Measurements from ENCODE around the gene CDH16. TPM values are rescaled to one million over a fixed set of nuclear protein-coding genes. Genes with fewer than 3 reads are reported as not detected.

The CDH16 gene
- total and polyA plus RNA-seq, 2 of the 13 experiments (the other 11 are each of a cell fraction or from before 2014, with no cell fraction given) = 2.7 to 3.9 TPM

DNA sequence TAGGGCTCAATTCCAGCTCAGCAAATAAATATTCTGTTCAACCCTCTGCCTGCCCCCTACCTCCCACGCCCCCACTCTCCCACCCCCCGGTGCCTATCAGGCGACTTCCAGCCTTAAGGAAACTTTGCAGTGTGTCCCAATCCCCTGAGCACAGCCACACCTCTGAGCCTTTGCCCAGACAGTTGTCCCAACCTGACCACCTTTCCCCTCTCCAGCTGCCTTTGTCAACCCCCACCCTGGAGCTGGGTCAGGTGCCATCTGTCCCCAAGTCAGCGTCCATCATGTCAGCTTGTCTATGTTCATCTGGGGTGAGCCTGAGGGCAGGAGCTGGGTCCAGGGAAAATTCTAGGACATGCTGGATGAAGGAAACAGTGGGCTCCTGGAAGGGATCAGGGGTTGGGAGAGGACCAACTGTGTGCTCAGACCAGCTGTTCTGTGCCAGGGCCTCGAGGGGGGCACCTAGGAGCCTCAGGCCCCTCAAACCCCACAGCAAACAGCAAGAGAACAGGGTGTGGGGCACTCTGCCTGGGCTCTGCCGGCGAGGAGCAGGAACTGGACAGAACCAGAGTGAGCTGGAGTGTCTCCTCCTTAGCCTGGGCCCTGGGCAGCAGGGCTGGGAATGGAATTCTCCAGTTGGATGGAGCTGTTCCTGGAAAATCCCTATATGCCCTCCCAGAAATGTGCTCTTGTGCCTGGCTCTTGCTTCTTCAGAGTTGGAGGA is 17.8 kb downstream of the CDH16 start (continued):
- no peak for TF ChIP-seq ZNF83 (CRISPR knock-in tag; IDR thresholded peaks at IDR 0.05; ENCODE audit: borderline replicate concordance)
- no peak for TF ChIP-seq SKI (IDR thresholded peaks at IDR 0.05; ENCODE audit: partially characterized antibody)

DNA sequence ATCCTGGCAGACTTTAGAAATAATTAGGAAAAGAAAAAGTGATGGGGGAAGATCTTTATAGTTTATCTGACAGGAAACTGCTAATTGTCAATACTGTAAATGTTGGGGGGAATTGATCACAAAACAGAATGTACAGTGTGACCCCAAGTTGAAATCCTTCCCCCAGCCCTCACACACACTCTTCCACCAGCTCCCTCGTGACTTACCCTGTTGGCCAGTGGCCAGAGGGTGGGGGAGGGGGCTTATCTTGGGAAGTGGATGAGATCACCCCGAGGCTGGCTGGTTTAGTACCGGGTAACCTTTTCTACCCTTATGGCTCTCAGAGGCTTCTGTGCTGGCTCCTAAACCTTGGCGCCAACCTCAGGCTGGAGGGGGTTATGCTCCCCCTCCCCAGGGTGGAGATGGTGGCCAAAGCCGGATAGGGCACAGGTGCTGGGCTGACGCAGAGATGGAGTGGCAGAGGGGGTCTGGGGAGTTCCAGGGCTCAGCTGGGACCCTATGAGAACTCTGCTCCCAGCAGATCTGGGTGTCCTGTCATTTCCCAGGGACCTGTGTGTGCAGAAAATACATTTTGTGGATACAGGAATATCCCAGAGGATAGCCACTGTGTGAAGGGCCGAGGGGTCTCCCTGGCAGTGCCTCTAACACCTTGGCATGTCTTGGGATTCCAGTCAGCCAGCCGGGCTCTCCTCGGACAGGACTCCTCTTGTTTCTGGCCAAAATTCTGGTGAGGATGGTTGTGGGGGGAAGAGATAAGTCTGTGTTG is 18.6 kb downstream of the CDH16 start:
- intact Hi-C loops (cut with micrococcal nuclease; ENCODE audit: unreplicated experiment) = loop anchor here (10.0 kb wide), 1 partner anchor 255 kb away; the partner anchor contains the start of genes B3GNT9, FBXL8 and TRADD
- peak overlapping the region; percentile 53; the same call in 1 of the 2 replicates for H3K9ac ChIP-seq (ENCODE audit: insufficient read depth, low read depth, low read length)
- TF ChIP-seq THAP11 (CRISPR knock-in tag; IDR thresholded peaks at IDR 0.05) (peak; percentile 47), PAX8 (CRISPR knock-in tag; IDR thresholded peaks at IDR 0.05; ENCODE audit: borderline replicate concordance) (0 out of 2 replicates have a peak, but pooled peaks have one; percentile 37), ZNF670 (CRISPR knock-in tag; IDR thresholded peaks at IDR 0.05; ENCODE audit: borderline replicate concordance) (no peak), ZZZ3 (CRISPR knock-in tag; IDR thresholded peaks at IDR 0.05; ENCODE audit: borderline replicate concordance) (no peak), NFIC (IDR thresholded peaks at IDR 0.05; ENCODE audit: low read length) (peak; percentile 79; the same call in 1 of the 2 replicates), ZNF547 (CRISPR knock-in tag; IDR thresholded peaks at IDR 0.05) (0 out of 2 replicates have a peak, but pooled peaks have one; percentile 9), SALL2 (CRISPR knock-in tag; IDR thresholded peaks at IDR 0.05) (no peak), TBX2 (CRISPR knock-in tag; IDR thresholded peaks at IDR 0.05; ENCODE audit: borderline replicate concordance) (peak; percentile 12; the same call in 1 of the 2 replicates), RXRA (CRISPR knock-in tag; IDR thresholded peaks at IDR 0.05) (0 out of 2 replicates have a peak, but pooled peaks have one; percentile 20), EP300 (IDR thresholded peaks at IDR 0.05; ENCODE audit: low read depth in 2 of 2, low read length in 2 of 2) (peak in 1 of 2 experiments; percentile 32; a peak in 1 of 4 replicates), EP300 (CRISPR knock-in tag; IDR thresholded peaks at IDR 0.05; ENCODE audit: borderline replicate concordance) (no peak), JDP2 (CRISPR knock-in tag; IDR thresholded peaks at IDR 0.05; ENCODE audit: borderline replicate concordance) (no peak)
- TF ChIP-seq, protein P1, sequence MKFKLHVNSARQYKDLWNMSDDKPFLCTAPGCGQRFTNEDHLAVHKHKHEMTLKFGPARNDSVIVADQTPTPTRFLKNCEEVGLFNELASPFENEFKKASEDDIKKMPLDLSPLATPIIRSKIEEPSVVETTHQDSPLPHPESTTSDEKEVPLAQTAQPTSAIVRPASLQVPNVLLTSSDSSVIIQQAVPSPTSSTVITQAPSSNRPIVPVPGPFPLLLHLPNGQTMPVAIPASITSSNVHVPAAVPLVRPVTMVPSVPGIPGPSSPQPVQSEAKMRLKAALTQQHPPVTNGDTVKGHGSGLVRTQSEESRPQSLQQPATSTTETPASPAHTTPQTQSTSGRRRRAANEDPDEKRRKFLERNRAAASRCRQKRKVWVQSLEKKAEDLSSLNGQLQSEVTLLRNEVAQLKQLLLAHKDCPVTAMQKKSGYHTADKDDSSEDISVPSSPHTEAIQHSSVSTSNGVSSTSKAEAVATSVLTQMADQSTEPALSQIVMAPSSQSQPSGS (CRISPR knock-in tag; IDR thresholded peaks at IDR 0.05) = peak; percentile 67; the same call in 1 of the 2 replicates
- TF ChIP-seq, protein P2, sequence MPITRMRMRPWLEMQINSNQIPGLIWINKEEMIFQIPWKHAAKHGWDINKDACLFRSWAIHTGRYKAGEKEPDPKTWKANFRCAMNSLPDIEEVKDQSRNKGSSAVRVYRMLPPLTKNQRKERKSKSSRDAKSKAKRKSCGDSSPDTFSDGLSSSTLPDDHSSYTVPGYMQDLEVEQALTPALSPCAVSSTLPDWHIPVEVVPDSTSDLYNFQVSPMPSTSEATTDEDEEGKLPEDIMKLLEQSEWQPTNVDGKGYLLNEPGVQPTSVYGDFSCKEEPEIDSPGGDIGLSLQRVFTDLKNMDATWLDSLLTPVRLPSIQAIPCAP (CRISPR knock-in tag; IDR thresholded peaks at IDR 0.05; ENCODE audit: low read depth) = no peak
- TF ChIP-seq, protein P3, sequence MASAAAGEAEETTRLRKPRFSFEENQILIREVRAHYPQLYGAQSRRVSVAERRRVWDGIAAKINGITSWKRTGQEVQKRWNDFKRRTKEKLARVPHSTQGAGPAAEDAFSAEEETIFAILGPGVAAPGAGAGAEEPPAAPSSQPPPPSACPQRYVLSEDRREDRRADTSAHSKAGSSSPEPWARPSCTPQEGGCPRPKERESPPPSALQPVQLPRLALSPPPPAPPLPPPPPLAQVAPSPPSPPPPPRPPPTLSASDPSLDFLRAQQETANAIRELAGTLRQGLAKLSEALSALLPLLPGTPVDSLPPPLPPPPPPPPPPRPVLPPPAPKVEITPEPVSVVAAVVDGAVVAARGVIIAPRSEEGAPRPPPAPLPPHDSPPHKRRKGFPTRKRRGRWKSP (CRISPR knock-in tag; IDR thresholded peaks at IDR 0.05) = no peak

More for the DNA sequence above, 18.6 kb downstream of the CDH16 start:
- in situ Hi-C loops (cut with HindIII; ENCODE audit: extremely low pct_ligation_motif_present, low pct_unique_long_range_greater_than_20kb) = loop anchor here (5.0 kb wide), 1 partner anchor 37 kb away; the partner anchor contains the start of gene CES2
- DNase-seq (ENCODE audit: low spot score) (peak; percentile 72), FAIRE-seq (no peak), ATAC-seq (peak; percentile 3; the same call in 2 of the 3 replicates)
- Histone ChIP-seq H3K4me2 (ENCODE audit: low read depth, low read length) (peak overlapping the region; percentile 71), H3K4me1 (ENCODE audit: insufficient read depth, low read length) (peaks cover 90% of the 10 kb centered on the region), H3K9me3 (ENCODE audit: low read length) (no peaks in the 10 kb centered on the region), H3K4me3 (replicated peaks in 1 of 3; ENCODE audit: insufficient read depth in 1 of 3, low read depth in 2 of 3, low read length in 3 of 3) (peak overlapping the region; percentile 20 to 58 (median 24); a peak in 5 of 6 replicates), H4K20me1 (ENCODE audit: insufficient read depth, low read length) (no peaks in the 10 kb centered on the region), H3K27me3 (ENCODE audit: control insufficient read depth in 1 of 2, insufficient read depth in 2 of 2, low read length in 2 of 2) (peaks cover 0 to 2% of the 10 kb centered on the region in 2 experiments; a peak in 1 of 5 replicates), H3K27ac (ENCODE audit: extremely low read length, insufficient read depth, low read length) (no peak overlapping the region), H3K79me2 (ENCODE audit: insufficient read depth, low read length) (no peaks in the 10 kb centered on the region), H2AFZ (ENCODE audit: low read length) (peak overlapping the region; percentile 13), H3K36me3 (replicated peaks in 1 of 2; ENCODE audit: control insufficient read depth in 1 of 2, insufficient read depth in 2 of 2, low read length in 2 of 2) (no peaks in the 10 kb centered on the region)
- CTCF ChIA-PET (ENCODE audit: low intra/inter-chr PET ratio, low total read pairs) = no interaction called here
- 6% methylated on average over 8 of the region's 9 CpGs for WGBS (ENCODE audit: low lambda C conversion rate)
- BruUV-seq (replicated peaks) = TSS peak; percentile 79
- POLR2A ChIA-PET = interaction anchor here (1.0 to 10.3 kb wide), 9 partner anchors 9 to 211 kb away, joined by 3 to 86 read pairs (median 3); partner anchors contain the start of genes CDH16, CIAO2B and PDP2

All from HepG2 (cell line).